GM12872 (cell line): ENCODE measurements around the gene PGLYRP4.

Source experiments
- TF ChIP-seq, protein P1 (sequence below): IDR thresholded peaks from 3 replicates; pipeline ENCODE4 v1.5.1; 2011; ENCODE audit warnings: low read depth, mild to moderate bottlenecking, low read length, moderate library complexity; ENCODE audit not compliant: insufficient read depth

Gene PGLYRP4

DNA sequence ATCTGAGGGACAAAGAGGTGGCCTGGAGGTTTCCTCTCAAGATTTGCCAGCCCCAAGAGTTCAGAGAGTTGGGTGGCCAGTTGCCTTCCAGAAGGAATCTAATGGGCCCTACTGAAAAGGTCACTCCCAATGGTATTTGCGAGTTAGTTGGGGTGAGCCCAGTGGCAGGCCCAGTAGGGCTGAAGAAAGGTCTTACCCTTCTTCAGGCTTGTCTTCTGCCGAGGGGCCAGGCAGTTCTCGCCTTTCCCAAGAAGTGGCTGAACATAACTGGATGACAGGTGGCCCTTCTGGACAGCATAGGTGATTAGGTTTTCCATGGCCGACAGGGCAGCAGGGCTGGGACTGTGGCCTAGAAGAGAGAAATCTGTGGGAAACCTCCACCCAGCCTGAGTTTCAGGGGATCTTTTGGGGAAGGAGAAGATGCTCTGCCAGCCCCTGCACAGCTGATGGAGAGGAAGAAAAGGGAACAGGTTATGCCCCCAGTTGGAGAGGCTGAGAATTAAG is 7.2 kb downstream of the PGLYRP4 start:
- TF ChIP-seq, protein P1, sequence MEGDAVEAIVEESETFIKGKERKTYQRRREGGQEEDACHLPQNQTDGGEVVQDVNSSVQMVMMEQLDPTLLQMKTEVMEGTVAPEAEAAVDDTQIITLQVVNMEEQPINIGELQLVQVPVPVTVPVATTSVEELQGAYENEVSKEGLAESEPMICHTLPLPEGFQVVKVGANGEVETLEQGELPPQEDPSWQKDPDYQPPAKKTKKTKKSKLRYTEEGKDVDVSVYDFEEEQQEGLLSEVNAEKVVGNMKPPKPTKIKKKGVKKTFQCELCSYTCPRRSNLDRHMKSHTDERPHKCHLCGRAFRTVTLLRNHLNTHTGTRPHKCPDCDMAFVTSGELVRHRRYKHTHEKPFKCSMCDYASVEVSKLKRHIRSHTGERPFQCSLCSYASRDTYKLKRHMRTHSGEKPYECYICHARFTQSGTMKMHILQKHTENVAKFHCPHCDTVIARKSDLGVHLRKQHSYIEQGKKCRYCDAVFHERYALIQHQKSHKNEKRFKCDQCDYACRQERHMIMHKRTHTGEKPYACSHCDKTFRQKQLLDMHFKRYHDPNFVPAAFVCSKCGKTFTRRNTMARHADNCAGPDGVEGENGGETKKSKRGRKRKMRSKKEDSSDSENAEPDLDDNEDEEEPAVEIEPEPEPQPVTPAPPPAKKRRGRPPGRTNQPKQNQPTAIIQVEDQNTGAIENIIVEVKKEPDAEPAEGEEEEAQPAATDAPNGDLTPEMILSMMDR = no peak

DNA sequence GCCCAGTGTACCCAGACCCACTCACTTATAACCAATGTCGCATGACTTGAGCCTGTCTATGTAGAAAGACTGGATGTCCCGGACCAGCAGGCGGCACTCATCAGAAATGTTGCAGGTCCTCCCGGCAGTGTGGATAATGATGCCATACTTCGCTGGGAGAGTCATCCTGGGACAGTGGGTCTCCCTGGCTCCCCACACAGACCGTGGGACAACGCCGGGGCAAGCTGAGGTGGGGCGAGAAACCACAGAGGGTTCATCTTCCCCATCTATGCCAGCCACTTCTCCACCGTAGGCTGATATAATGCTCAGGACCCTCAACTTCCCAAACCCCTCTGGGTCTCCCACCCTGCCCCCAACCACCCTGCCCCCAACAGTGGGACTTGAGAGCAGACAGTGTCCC is 8.3 kb downstream of the PGLYRP4 start:
- TF ChIP-seq, protein P1 = no peak

DNA sequence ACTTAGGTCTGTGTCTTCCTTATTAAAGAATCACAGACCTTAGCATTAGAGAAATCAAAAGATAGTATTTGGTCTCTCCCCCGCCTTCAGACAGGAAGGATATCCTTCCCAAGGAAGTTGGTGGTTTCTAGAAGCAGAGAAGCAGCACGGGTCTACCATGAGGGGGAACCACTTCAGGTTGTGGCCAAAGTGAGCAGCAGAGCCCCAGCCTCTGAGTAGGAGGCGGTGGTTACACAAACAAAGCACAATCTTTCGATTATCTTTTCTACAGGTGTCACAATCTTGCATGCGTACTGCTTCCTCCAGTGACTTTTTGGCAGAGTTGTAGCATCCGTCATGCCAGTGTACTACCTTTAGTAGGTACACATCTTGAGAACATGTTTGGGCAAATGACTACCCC is 8.8 kb downstream of the PGLYRP4 start:
- TF ChIP-seq, protein P1 = no peak

DNA sequence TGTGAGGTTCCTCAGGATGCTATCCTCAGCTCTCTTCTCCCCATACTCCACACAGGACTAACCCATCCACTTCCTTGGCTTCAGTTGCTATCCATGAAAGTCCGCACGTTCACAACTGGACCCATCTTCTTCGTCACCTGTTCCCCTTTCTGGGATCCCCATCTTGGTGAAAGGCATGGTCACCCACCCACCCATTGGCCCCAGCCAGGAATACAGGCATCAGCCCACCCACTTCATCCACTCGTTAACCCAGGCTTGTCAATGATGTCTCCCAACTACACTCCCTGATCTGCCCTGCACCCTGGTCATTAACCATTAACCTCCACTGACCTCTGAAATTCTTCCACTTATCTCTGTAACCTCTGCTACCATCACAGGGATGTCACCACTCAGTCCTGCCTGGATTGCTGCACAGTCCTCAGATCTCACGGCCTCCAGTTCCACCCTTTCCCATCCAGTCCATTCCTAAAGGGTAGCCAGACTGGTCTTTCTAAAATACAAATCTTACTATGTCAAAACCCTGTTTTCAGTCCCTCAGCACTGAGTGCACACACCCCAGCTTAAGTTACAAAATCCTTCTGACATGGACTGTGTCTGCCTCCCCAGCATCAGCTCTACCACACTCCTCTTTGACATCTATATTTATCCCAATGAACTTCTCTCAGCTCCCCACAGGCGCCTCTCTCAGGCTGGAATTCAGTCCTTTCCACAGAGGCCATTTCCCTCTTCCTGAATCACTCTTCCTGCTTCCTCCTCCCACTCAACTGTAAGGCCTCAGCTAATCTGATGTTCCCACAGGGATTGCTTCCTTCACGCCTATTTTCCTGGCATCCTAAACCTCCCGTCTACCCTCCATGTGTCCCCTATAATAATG is 10.4 kb downstream of the PGLYRP4 start:
- TF ChIP-seq, protein P1 = no peak

DNA sequence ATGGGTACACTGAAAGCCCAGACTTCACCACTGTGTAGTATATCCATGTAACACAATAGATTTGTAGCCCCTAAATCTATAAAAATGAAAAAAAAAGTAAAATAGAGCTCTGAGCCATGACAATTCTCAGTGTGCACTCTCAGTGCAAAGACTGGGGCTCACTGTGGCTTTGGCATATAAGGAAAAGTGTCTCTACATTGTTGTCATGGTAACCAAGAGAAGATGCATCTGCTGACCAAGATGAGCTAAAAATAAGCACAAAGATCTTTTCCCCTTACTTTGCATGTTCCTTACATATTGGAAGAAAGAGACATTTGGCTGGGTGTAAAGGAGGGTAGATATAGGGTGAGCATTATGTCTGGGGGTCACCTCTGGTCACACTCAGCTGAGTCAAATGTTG is 12.0 kb downstream of the PGLYRP4 start:
- TF ChIP-seq, protein P1 = no peak

DNA sequence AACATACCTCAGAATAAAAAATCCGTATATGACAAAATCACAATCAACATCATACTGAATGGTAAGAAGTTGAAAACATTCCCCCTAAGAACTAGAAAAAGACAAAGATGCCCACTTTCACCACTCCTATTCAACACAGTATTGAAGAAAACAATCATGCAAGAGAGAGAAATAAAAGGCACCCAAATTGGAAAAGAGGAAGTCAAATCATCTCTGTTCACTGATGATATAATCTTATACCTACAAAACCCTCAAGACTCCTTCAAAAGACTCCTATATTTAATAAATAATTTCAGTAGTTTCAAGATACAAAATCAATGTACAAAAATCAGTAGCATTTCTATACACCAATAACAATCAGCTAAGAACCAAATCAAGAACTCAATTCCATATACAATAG is 14.7 kb downstream of the PGLYRP4 start:
- TF ChIP-seq, protein P1 = no peak

DNA sequence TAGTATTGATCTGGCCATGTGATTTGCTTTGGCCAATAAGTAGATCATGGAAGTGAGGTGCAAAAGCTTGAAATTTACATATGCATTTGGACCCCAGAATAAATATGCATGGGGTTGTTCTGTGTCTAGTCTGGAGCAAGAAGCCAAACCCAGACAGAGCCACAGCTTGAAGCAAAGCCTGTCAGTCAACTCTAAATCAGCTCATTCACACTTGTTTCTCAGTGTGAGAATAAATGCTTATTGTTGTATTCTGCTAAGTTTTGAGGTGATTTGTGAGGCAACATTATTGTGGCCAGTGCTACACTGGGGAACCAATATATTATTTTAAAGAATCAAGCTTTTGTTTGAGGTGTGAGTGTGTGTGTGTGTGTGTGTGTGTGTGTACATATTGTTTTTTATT is 23.7 kb downstream of the PGLYRP4 start:
- TF ChIP-seq, protein P1 = no peak
